OCI-LY3 (cell line): ENCODE results near the gene SLC39A3.
"Not testable (repeated sequence)": the region's sequence is repeated elsewhere in the genome, so short reads cannot be mapped to it uniquely, and the experiment has no call there.

Experiments used
- H2AFZ ChIP-seq: fragments of 200-600, 300-600 bp; shearing (Covaris generic); 2 replicates; pipeline ENCODE4 v1.6.0; 2014; ENCODE audit warnings: antibody characterized with exemption, low read depth, low read length
- H3K27ac ChIP-seq: fragments of 200-600, 300-600 bp; sonication (generic); 2 replicates; pipeline ENCODE4 v1.5.1; 2014; ENCODE audit warnings: mild to moderate bottlenecking, low read length, moderate library complexity, mixed read lengths
- H3K27me3 ChIP-seq: fragments of 200-600, 300-600 bp; sonication (generic); 2 replicates; pipeline ENCODE4 v1.6.1; 2014; ENCODE audit warnings: low read depth, low read length, mixed read lengths
- H3K36me3 ChIP-seq: fragments of 200-600, 300-600 bp; sonication (generic); replicated peaks from 2 replicates; pipeline ENCODE3; 2014; ENCODE audit warnings: low read depth, low read length, mixed read lengths
- H3K4me1 ChIP-seq: fragments of 300-600, 200-600 bp; sonication (generic); 2 replicates; pipeline ENCODE4 v1.6.1; 2014; ENCODE audit warnings: low read length, mixed read lengths
- H3K4me2 ChIP-seq: fragments of 200-600, 300-600 bp; sonication (generic); 2 replicates; pipeline ENCODE4 v1.6.1; 2014; ENCODE audit warnings: low read length, mixed read lengths
- H3K4me3 ChIP-seq: fragments of 300-600, 200-600 bp; sonication (generic); 2 replicates; pipeline ENCODE4 v1.5.1; 2014; ENCODE audit warnings: antibody characterized with exemption, mild to moderate bottlenecking, low read length, moderate library complexity
- H3K79me2 ChIP-seq: fragments of 300-600, 200-600 bp; shearing (Covaris generic); 2 replicates; pipeline ENCODE4 v1.6.1; 2014; ENCODE audit warnings: mild to moderate bottlenecking, low read length, mixed read lengths
- H3K9ac ChIP-seq: fragments of 300-600, 200-600 bp; shearing (Covaris generic); 2 replicates; pipeline ENCODE4 v1.6.0; 2014; ENCODE audit warnings: mild to moderate bottlenecking, low read length, moderate library complexity
- H3K9me3 ChIP-seq: fragments of 200-600, 300-600 bp; shearing (Covaris generic); 2 replicates; pipeline ENCODE4 v1.6.1; 2014; ENCODE audit warnings: low read length, mixed read lengths; ENCODE audit not compliant: insufficient read depth
- H4K20me1 ChIP-seq: fragments of 200-600, 300-600 bp; sonication (generic); 2 replicates; pipeline ENCODE4 v1.6.1; 2016; ENCODE audit warnings: low read length, mixed read lengths; ENCODE audit not compliant: insufficient read depth
- CTCF ChIP-seq: fragments of 200-600, 300-600 bp; sonication (generic); IDR thresholded peaks from 2 replicates; pipeline ENCODE4 v1.5.1; 2014; ENCODE audit warnings: antibody characterized with exemption, low read length, low read depth
- EZH2phosphoT487 ChIP-seq: fragments of 200-600 bp; shearing (Covaris generic); IDR thresholded peaks from 2 replicates; pipeline ENCODE4 v1.6.1; 2018; ENCODE audit warnings: antibody characterized with exemption, mixed run types, low read depth

The SLC39A3 gene

GRCh38 chr19:2715470-2716274, 24.1 kb downstream of the SLC39A3 start:
- Histone ChIP-seq H3K27ac (no peak overlapping the region), H3K27me3 (peaks cover 10% of the 10 kb centered on the region; the same call in 1 of the 2 replicates), H3K4me3 (no peak overlapping the region), H3K36me3 (no peaks in the 10 kb centered on the region), H3K4me1 (peaks cover 9% of the 10 kb centered on the region), H2AFZ (no peak overlapping the region), H3K9ac (no peak overlapping the region), H3K9me3 (peaks cover 7% of the 10 kb centered on the region), H3K4me2 (no peak overlapping the region), H4K20me1 (no peaks in the 10 kb centered on the region), H3K79me2 (no peaks in the 10 kb centered on the region)
- TF ChIP-seq EZH2phosphoT487 (no peak), CTCF (no peak)

GRCh38 chr19:2714531-2715269, 25.1 kb downstream of the SLC39A3 start:
- Histone ChIP-seq H3K27ac (no peak overlapping the region), H3K79me2 (no peaks in the 10 kb centered on the region), H3K9ac (no peak overlapping the region), H2AFZ (no peak overlapping the region), H3K4me1 (peaks cover 15% of the 10 kb centered on the region), H4K20me1 (no peaks in the 10 kb centered on the region), H3K4me3 (no peak overlapping the region), H3K27me3 (peaks cover 10% of the 10 kb centered on the region; the same call in 1 of the 2 replicates), H3K9me3 (peaks cover 7% of the 10 kb centered on the region), H3K4me2 (no peak overlapping the region), H3K36me3 (no peaks in the 10 kb centered on the region)
- TF ChIP-seq CTCF (no peak), EZH2phosphoT487 (no peak)

GRCh38 chr19:2714102-2714501, 25.7 kb downstream of the SLC39A3 start:
- H3K4me2 ChIP-seq, H3K9ac ChIP-seq, H3K4me3 ChIP-seq, H3K79me2 ChIP-seq, H3K36me3 ChIP-seq, H4K20me1 ChIP-seq, H3K27ac ChIP-seq, H3K27me3 ChIP-seq, H3K9me3 ChIP-seq, H2AFZ ChIP-seq: not testable (repeated sequence)
- peaks cover 15% of the 10 kb centered on the region for H3K4me1 ChIP-seq

- H3K4me2 ChIP-seq, H3K9ac ChIP-seq, H3K9me3 ChIP-seq, H4K20me1 ChIP-seq, H3K27ac ChIP-seq, H3K4me3 ChIP-seq, H3K27me3 ChIP-seq, H3K79me2 ChIP-seq, H3K36me3 ChIP-seq, H2AFZ ChIP-seq: not testable (repeated sequence)
- peaks cover 15% of the 10 kb centered on the region for H3K4me1 ChIP-seq
These were observed 26.6 kb downstream of the SLC39A3 start for GRCh38 chr19:2713170-2713569.

GRCh38 chr19:2711875-2712205, 28.0 kb downstream of the SLC39A3 start:
- peaks cover 15% of the 10 kb centered on the region for H3K4me1 ChIP-seq
- H3K27me3 ChIP-seq: peaks cover 6% of the 10 kb centered on the region; the same call in 1 of the 2 replicates
- H4K20me1 ChIP-seq: no peaks in the 10 kb centered on the region
- no peak overlapping the region for H2AFZ ChIP-seq
- H3K9ac ChIP-seq: no peak overlapping the region
- TF ChIP-seq EZH2phosphoT487 (no peak), CTCF (no peak)
- peaks cover 10% of the 10 kb centered on the region for H3K9me3 ChIP-seq
- H3K4me3 ChIP-seq: no peak overlapping the region
- H3K36me3 ChIP-seq: no peaks in the 10 kb centered on the region
- no peaks in the 10 kb centered on the region for H3K79me2 ChIP-seq
- no peak overlapping the region for H3K27ac ChIP-seq
- no peak overlapping the region for H3K4me2 ChIP-seq
